ENCODE data around the gene UCKL1. TPM values are rescaled to one million over a fixed set of nuclear protein-coding genes. Genes with fewer than 3 reads are reported as not detected.
A peak's percentile ranks its signal among the peaks of the same experiment; 100 is the strongest.

Gene UCKL1
- total RNA-seq: 43.6 and 49.7 TPM in 2 replicates

DNA sequence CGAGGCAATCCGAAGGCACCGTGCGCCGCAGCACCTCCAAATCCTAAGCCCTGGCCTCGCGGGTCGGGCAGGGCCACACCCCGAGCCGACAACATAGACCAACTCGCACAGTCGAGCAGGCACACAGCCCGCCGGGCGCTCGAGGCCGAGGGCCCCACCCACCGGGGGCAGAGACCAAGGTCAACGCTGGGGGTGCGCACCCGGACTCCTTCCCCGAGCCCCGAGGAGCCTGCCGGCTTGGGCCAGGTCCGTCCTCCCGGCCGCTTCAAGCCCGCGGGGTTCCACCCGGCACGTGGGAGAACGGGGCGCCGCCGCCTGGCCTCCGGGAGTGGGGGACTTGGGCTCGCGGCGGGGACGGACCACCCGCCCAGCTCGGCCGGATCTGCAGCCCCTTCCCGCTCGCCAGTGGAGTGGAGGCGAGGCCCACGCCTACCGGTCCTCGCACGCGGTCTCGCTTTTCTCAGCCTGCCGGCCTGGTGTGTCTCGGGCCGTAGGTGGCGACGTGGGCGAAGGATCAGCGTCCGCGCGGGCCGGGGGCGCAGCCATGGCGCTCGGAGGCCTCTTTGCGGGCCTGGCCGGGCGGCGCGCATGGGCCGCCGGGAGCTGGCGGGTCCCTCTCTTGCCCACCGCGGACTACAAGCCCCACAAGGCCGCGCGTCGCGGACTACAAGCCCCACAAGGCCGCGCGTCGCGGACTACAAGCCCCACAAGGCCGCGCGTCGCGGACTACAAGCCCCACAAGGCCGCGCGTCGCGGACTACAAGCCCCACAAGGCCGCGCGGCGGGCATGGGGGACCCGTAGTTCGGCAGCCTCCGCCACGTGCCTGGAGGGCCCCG lies at the start of gene UCKL1:
Gene UCKL1, minus strand, starts transcription at position 590 of the 837 bp plus-strand sequence. Its CDS starts 44 bp downstream, at position 546.
- Mint-ChIP-seq H3K9me3 (no peaks in the 10 kb centered on the region), H3K36me3 (ENCODE audit: low read depth) (peaks cover 2% of the 10 kb centered on the region), H3K27me3 (no peaks in the 10 kb centered on the region), H3K4me1 (peaks cover 49% of the 10 kb centered on the region), H3K27ac (peak within 1 kb of the TSS; percentile 85), H3K4me3 (peak within 1 kb of the TSS; percentile 87)
- intact Hi-C loops (cut with micrococcal nuclease): loop anchor here (1.0 to 5.0 kb wide), 11 partner anchors 13 to 436 kb away; partner anchors contain the start of genes ARFRP1, DNAJC5, FNDC11 and PPDPF
- CTCF ChIA-PET: interaction anchor here (0.7 to 1.3 kb wide), 7 partner anchors 16 to 418 kb away, joined by 3 to 6 read pairs (median 3); partner anchors contain the start of genes PTK6 and RTEL1
- TF ChIP-seq, protein P1, sequence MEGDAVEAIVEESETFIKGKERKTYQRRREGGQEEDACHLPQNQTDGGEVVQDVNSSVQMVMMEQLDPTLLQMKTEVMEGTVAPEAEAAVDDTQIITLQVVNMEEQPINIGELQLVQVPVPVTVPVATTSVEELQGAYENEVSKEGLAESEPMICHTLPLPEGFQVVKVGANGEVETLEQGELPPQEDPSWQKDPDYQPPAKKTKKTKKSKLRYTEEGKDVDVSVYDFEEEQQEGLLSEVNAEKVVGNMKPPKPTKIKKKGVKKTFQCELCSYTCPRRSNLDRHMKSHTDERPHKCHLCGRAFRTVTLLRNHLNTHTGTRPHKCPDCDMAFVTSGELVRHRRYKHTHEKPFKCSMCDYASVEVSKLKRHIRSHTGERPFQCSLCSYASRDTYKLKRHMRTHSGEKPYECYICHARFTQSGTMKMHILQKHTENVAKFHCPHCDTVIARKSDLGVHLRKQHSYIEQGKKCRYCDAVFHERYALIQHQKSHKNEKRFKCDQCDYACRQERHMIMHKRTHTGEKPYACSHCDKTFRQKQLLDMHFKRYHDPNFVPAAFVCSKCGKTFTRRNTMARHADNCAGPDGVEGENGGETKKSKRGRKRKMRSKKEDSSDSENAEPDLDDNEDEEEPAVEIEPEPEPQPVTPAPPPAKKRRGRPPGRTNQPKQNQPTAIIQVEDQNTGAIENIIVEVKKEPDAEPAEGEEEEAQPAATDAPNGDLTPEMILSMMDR (IDR thresholded peaks at IDR 0.05): no peak
- POLR2A ChIA-PET: interaction anchor here (0.5 to 2.2 kb wide), 17 partner anchors 12 to 435 kb away, joined by 3 to 17 read pairs (median 7); partner anchors contain the start of genes ARFRP1, DNAJC5, GMEB2 and PPDPF
- peak; percentile 87 for DNase-seq
- ATAC-seq (ENCODE audit: low read depth): peak; percentile 78

- intact Hi-C loops (cut with micrococcal nuclease): no loop called here
- H3K27ac Mint-ChIP-seq: no peak overlapping the region
- H3K36me3 Mint-ChIP-seq (ENCODE audit: low read depth): peaks cover 85% of the 10 kb centered on the region
- ChIA-PET POLR2A (no interaction called here), CTCF (no interaction called here)
- H3K27me3 Mint-ChIP-seq: no peaks in the 10 kb centered on the region
- no peak for DNase-seq
- H3K4me1 Mint-ChIP-seq: peaks cover 6% of the 10 kb centered on the region
- TF ChIP-seq, protein P1 (IDR thresholded peaks at IDR 0.05): no peak
- ATAC-seq (ENCODE audit: low read depth): no peak
- no peaks in the 10 kb centered on the region for H3K9me3 Mint-ChIP-seq
- H3K4me3 Mint-ChIP-seq: no peak overlapping the region
These were observed 49.2 kb upstream of the UCKL1 start for GRCh38 chr20:64005394-64005793.

- intact Hi-C loops (cut with micrococcal nuclease): no loop called here
- ChIA-PET CTCF (no interaction called here), POLR2A (interaction anchor here (0.6 kb wide), 1 partner anchor 18 kb away, joined by 5 read pairs; no protein-coding TSS in a partner anchor)
- no peak for DNase-seq
- Mint-ChIP-seq H3K4me1 (peaks cover 6% of the 10 kb centered on the region), H3K4me3 (no peak overlapping the region), H3K9me3 (no peaks in the 10 kb centered on the region), H3K36me3 (ENCODE audit: low read depth) (peaks cover 84% of the 10 kb centered on the region), H3K27ac (no peak overlapping the region), H3K27me3 (no peaks in the 10 kb centered on the region)
- ATAC-seq (ENCODE audit: low read depth): no peak
- TF ChIP-seq, protein P1 (IDR thresholded peaks at IDR 0.05): no peak
These were observed 47.9 kb upstream of the UCKL1 start for GRCh38 chr20:64003960-64004725.

DNA sequence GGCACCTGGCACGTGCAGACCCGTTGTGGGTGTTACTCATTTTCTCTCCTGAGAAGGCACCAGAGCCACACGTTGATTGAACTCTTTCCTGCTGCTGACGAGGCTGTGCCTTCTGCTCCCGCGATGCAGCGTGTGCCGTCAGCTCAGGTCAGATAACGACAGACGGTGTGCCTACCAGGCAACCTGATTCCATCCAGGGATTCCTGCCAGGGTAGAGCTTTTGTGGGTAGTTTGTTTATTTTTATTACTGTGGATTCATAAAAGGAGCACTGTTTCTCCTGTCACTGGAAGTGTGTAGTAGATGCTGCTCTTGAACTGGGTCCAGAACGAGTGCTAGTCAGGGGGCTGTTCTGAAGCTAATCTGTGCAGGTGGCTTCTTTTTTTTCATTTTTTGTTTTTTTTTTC lies 45.4 kb upstream of the UCKL1 start:
- DNase-seq: no peak
- no peak overlapping the region for H3K27ac Mint-ChIP-seq
- no peaks in the 10 kb centered on the region for H3K27me3 Mint-ChIP-seq
- H3K36me3 Mint-ChIP-seq (ENCODE audit: low read depth): peaks cover 87% of the 10 kb centered on the region
- ATAC-seq (ENCODE audit: low read depth): no peak
- TF ChIP-seq, protein P1 (IDR thresholded peaks at IDR 0.05): no peak
- peaks cover 6% of the 10 kb centered on the region for H3K4me1 Mint-ChIP-seq
- ChIA-PET CTCF (no interaction called here), POLR2A (no interaction called here)
- H3K9me3 Mint-ChIP-seq: no peaks in the 10 kb centered on the region
- intact Hi-C loops (cut with micrococcal nuclease): no loop called here
- no peak overlapping the region for H3K4me3 Mint-ChIP-seq

DNA sequence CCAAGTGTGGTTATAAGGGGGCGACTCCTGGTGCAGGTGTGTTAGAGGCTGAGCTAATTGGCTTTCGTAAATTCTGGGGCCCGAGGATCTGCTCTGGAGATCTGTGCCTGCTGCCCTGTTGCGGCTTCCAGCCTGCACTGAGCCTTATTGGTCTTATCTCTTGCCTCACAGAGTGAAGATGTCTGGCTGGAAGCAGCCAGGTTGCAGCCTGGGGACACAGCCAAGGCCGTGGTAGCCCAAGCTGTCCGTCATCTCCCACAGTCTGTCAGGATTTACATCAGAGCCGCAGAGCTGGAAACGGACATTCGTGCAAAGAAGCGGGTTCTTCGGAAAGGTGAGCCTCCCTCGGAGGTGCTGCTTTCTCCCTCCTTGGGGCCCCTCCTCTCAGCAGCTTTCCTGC lies 44.7 kb upstream of the UCKL1 start:
- CTCF ChIA-PET: no interaction called here

More for the DNA sequence above, 44.7 kb upstream of the UCKL1 start:
- no peak for DNase-seq
- ATAC-seq (ENCODE audit: low read depth): no peak
- intact Hi-C loops (cut with micrococcal nuclease): no loop called here
- no peaks in the 10 kb centered on the region for H3K9me3 Mint-ChIP-seq
- POLR2A ChIA-PET: no interaction called here
- H3K4me3 Mint-ChIP-seq: no peak overlapping the region
- H3K4me1 Mint-ChIP-seq: peaks cover 6% of the 10 kb centered on the region
- TF ChIP-seq, protein P1 (IDR thresholded peaks at IDR 0.05): no peak
- no peak overlapping the region for H3K27ac Mint-ChIP-seq
- no peaks in the 10 kb centered on the region for H3K27me3 Mint-ChIP-seq
- peaks cover 87% of the 10 kb centered on the region for H3K36me3 Mint-ChIP-seq (ENCODE audit: low read depth)
